Activated CD4-positive, alpha-beta memory T cell treated with anti-CD3 and anti-CD28 coated beads, Interleukin-2, amount 10 ng/mL, durations not matched to agents 7 days and 5 days (primary cell): ENCODE data around the gene AHNAK. TPM values are rescaled to one million over a fixed set of nuclear protein-coding genes. Genes with fewer than 3 reads are reported as not detected.

Source experiments
- CTCF ChIA-PET: fragments of 350-600 bp; sonication (Branson Sonifier 250); formaldehyde crosslinking; loops from one replicate; lab custom pipeline; 2021; ENCODE audit warnings: antibody characterized with exemption, inconsistent platforms; lab: Charles Lee
- POLR2A ChIA-PET: fragments of 350-600 bp; sonication (Branson Sonifier 250); formaldehyde crosslinking; loops from one replicate; lab custom pipeline; 2021; ENCODE audit warnings: antibody characterized with exemption; lab: Charles Lee
- DNase-seq: peaks from one replicate; pipeline ENCODE4 v3.0.0-alpha.2; 2020
- H3K27ac Mint-ChIP-seq: one replicate; pipeline ENCODE4 v1.8.0; 2021; ENCODE audit warnings: mild to moderate bottlenecking, mixed read lengths
- H3K27me3 Mint-ChIP-seq: one replicate; pipeline ENCODE4 v1.8.0; 2021; ENCODE audit warnings: mixed read lengths
- H3K36me3 Mint-ChIP-seq: one replicate; pipeline ENCODE4 v1.8.0; 2021; ENCODE audit warnings: low read depth, mixed read lengths
- H3K4me1 Mint-ChIP-seq: one replicate; pipeline ENCODE4 v1.8.0; 2021; ENCODE audit warnings: mixed read lengths
- H3K4me3 Mint-ChIP-seq: one replicate; pipeline ENCODE4 v1.8.0; 2021; ENCODE audit warnings: mild to moderate bottlenecking, mixed read lengths
- H3K9me3 Mint-ChIP-seq: one replicate; pipeline ENCODE4 v1.8.0; 2021; ENCODE audit warnings: mixed read lengths
- total RNA-seq, 2 experiments: library from RNA; stranded (reverse); gene quantifications; one replicate each; pipeline ENCODE4 v1.2.3, GENCODE V29; 2021

Gene AHNAK
- total RNA-seq, 2 experiments from 2014 or later = 323 to 360 TPM

DNA sequence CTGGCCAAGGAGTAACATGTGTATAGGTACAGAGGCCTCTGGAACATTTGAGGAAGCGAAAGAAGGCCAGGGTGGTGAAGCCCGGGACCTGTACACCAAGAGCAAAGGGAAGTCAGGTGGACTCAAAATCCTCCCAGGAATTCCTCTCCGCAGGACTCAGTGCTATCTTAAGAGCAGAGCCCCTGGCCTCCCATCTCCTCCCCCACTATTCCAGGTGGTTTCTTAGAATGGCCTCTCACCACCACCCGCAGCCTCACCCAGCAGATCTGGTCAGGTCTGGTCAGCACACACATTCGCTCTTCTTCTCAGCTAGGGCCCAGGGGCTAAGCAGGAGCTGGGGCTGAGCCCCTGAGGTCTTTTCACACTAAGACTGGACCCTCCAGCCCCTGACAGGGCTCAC is 68.7 kb downstream of the AHNAK start:
- POLR2A ChIA-PET = no interaction called here
- no peak for DNase-seq
- H3K27me3 Mint-ChIP-seq = no peaks in the 10 kb centered on the region
- H3K9me3 Mint-ChIP-seq = no peaks in the 10 kb centered on the region
- H3K36me3 Mint-ChIP-seq = no peaks in the 10 kb centered on the region
- H3K4me3 Mint-ChIP-seq = no peak overlapping the region
- no peak overlapping the region for H3K27ac Mint-ChIP-seq
- CTCF ChIA-PET = no interaction called here
- no peaks in the 10 kb centered on the region for H3K4me1 Mint-ChIP-seq

DNA sequence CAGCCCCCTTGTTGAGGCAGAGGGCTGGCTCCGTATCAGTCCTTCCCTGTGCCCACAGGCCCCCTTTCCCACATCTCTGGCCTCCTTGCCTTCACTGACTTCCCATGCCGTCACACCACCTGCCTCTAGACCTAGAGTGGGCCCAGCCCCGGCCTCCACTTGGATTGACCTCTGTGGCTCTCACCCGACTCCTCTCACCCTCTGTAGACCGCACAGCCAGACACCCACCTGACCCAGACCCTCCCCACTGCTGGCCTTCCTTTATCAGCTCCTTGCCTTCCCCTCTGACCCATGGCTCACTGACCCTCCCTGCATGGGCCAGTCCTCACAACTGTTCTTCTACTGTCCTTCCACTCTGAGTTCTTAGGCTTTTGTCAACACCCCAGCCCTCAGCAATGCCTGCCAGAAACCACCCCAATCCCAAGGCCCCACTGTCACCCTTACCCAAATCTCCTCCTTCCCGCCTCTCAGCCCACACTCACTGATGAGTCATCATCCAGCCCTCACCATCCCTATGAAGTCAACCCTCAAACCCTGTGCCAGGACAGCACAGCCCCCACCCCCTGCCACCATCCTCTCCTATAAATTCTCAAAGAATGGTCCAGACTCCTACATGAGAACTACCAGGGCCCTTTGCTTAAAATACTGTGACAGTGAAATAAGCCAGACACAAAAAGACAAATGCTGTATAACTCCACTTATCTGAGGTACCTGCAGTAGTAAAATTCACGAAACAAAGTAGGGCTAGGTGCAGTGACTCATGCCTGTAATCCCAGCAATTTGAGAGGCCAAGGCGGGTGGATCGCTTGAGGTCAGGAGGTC is 74.3 kb downstream of the AHNAK start:
- ChIA-PET CTCF (interaction anchor here (0.7 to 0.9 kb wide), 2 partner anchors 10 to 30 kb away, joined by 4 to 6 read pairs; no protein-coding TSS in a partner anchor), POLR2A (no interaction called here)
- Mint-ChIP-seq H3K27me3 (no peaks in the 10 kb centered on the region), H3K36me3 (no peaks in the 10 kb centered on the region), H3K9me3 (no peaks in the 10 kb centered on the region), H3K4me1 (peaks cover 7% of the 10 kb centered on the region), H3K4me3 (no peak overlapping the region), H3K27ac (peak overlapping the region; percentile 36)
- DNase-seq = no peak

- Mint-ChIP-seq H3K9me3 (no peaks in the 10 kb centered on the region), H3K27me3 (no peaks in the 10 kb centered on the region), H3K4me1 (peaks cover 7% of the 10 kb centered on the region), H3K27ac (no peak overlapping the region), H3K36me3 (no peaks in the 10 kb centered on the region), H3K4me3 (no peak overlapping the region)
- no peak for DNase-seq
- ChIA-PET CTCF (no interaction called here), POLR2A (no interaction called here)
These were observed 75.0 kb downstream of the AHNAK start for GRCh38 chr11:62471603-62472002.

- H3K9me3 Mint-ChIP-seq = no peaks in the 10 kb centered on the region
- no peak overlapping the region for H3K27ac Mint-ChIP-seq
- ChIA-PET POLR2A (no interaction called here), CTCF (no interaction called here)
- no peaks in the 10 kb centered on the region for H3K27me3 Mint-ChIP-seq
- no peak for DNase-seq
- H3K36me3 Mint-ChIP-seq = no peaks in the 10 kb centered on the region
- no peak overlapping the region for H3K4me3 Mint-ChIP-seq
- peaks cover 14% of the 10 kb centered on the region for H3K4me1 Mint-ChIP-seq
These were observed 78.0 kb downstream of the AHNAK start for GRCh38 chr11:62468577-62468976.

GRCh38 chr11:62466444-62466843 is 80.2 kb downstream of the AHNAK start:
- no peak overlapping the region for H3K4me3 Mint-ChIP-seq
- H3K27ac Mint-ChIP-seq = no peak overlapping the region
- ChIA-PET CTCF (interaction anchor here (1.1 to 1.5 kb wide), 3 partner anchors 42 to 77 kb away, joined by 3 to 7 read pairs (median 4); no protein-coding TSS in a partner anchor), POLR2A (interaction anchor here (0.7 to 1.1 kb wide), 2 partner anchors 39 to 1571 kb away, joined by 3 read pairs; no protein-coding TSS in a partner anchor)
- H3K27me3 Mint-ChIP-seq = peaks cover 3% of the 10 kb centered on the region
- no peaks in the 10 kb centered on the region for H3K9me3 Mint-ChIP-seq
- DNase-seq = no peak
- no peaks in the 10 kb centered on the region for H3K36me3 Mint-ChIP-seq
- H3K4me1 Mint-ChIP-seq = peaks cover 23% of the 10 kb centered on the region

DNA sequence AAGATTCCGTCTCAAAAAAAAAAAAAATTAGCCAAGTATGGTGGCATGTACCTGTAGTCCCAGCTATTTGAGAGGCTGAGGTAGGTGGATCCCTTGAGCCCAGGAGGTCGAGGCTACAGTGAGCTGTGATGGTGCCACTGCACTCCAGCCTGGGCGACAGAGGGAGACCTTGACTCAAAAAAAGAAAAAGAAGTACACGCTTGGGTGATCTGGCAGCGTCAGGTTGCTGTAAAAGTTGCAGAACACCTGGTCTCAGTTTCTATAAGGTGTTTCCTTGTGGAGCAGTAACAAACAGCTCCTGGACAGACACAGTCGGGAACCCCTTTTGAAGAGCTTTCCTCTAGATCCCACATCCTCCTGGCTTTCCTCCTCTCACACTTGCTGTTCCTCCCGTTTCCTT is 82.0 kb downstream of the AHNAK start:
- H3K9me3 Mint-ChIP-seq = no peaks in the 10 kb centered on the region
- H3K4me3 Mint-ChIP-seq = no peak overlapping the region
- H3K36me3 Mint-ChIP-seq = no peaks in the 10 kb centered on the region
- no peak for DNase-seq
- CTCF ChIA-PET = interaction anchor here (0.7 to 1.2 kb wide), 2 partner anchors 40 to 78 kb away, joined by 3 read pairs; no protein-coding TSS in a partner anchor
- peaks cover 23% of the 10 kb centered on the region for H3K4me1 Mint-ChIP-seq
- H3K27ac Mint-ChIP-seq = no peak overlapping the region
- POLR2A ChIA-PET = interaction anchor here (0.6 kb wide), 1 partner anchor 276 kb away, joined by 3 read pairs; no protein-coding TSS in a partner anchor
- peaks cover 3% of the 10 kb centered on the region for H3K27me3 Mint-ChIP-seq

- CTCF ChIA-PET = interaction anchor here (1.5 kb wide), 1 partner anchor 36 kb away, joined by 3 read pairs; no protein-coding TSS in a partner anchor
These were observed 83.5 kb downstream of the AHNAK start for GRCh38 chr11:62463121-62463542.

GRCh38 chr11:62462508-62462892 is 84.1 kb downstream of the AHNAK start:
- peak overlapping the region; percentile 63 for H3K27ac Mint-ChIP-seq
- no peaks in the 10 kb centered on the region for H3K9me3 Mint-ChIP-seq
- H3K27me3 Mint-ChIP-seq = peaks cover 3% of the 10 kb centered on the region
- ChIA-PET POLR2A (interaction anchor here (1.3 to 2.7 kb wide), 2 partner anchors 35 to 83 kb away, joined by 5 to 20 read pairs; no protein-coding TSS in a partner anchor), CTCF (interaction anchor here (0.6 to 1.6 kb wide), 5 partner anchors 10 to 81 kb away, joined by 3 to 13 read pairs (median 3); no protein-coding TSS in a partner anchor)
- H3K4me1 Mint-ChIP-seq = peaks cover 23% of the 10 kb centered on the region
- peak overlapping the region; percentile 24 for H3K4me3 Mint-ChIP-seq
- DNase-seq = no peak
- H3K36me3 Mint-ChIP-seq = no peaks in the 10 kb centered on the region

More at GRCh38 chr11:62463121-62463542, 83.5 kb downstream of the AHNAK start:
- peak overlapping the region; percentile 81 for H3K27ac Mint-ChIP-seq
- peaks cover 3% of the 10 kb centered on the region for H3K27me3 Mint-ChIP-seq
- DNase-seq = peak; percentile 48
- no peaks in the 10 kb centered on the region for H3K9me3 Mint-ChIP-seq
- no peaks in the 10 kb centered on the region for H3K36me3 Mint-ChIP-seq
- H3K4me3 Mint-ChIP-seq = peak overlapping the region; percentile 61
- POLR2A ChIA-PET = interaction anchor here (0.5 to 2.7 kb wide), 2 partner anchors 30 to 36 kb away, joined by 4 to 20 read pairs; no protein-coding TSS in a partner anchor
- peaks cover 23% of the 10 kb centered on the region for H3K4me1 Mint-ChIP-seq

- H3K4me3 Mint-ChIP-seq = peak overlapping the region; percentile 24
- CTCF ChIA-PET = interaction anchor here (0.6 to 1.6 kb wide), 6 partner anchors 11 to 81 kb away, joined by 3 to 13 read pairs (median 3); no protein-coding TSS in a partner anchor
- H3K36me3 Mint-ChIP-seq = no peaks in the 10 kb centered on the region
- DNase-seq = peak; percentile 17
- H3K9me3 Mint-ChIP-seq = no peaks in the 10 kb centered on the region
- H3K4me1 Mint-ChIP-seq = peaks cover 23% of the 10 kb centered on the region
- POLR2A ChIA-PET = interaction anchor here (0.7 to 2.7 kb wide), 3 partner anchors 35 to 101 kb away, joined by 3 to 20 read pairs (median 5); no protein-coding TSS in a partner anchor
- H3K27me3 Mint-ChIP-seq = peaks cover 3% of the 10 kb centered on the region
- H3K27ac Mint-ChIP-seq = peak overlapping the region; percentile 63
These were observed 84.7 kb downstream of the AHNAK start for GRCh38 chr11:62461740-62462507.

GRCh38 chr11:62459080-62459479 is 87.5 kb downstream of the AHNAK start:
- no peaks in the 10 kb centered on the region for H3K36me3 Mint-ChIP-seq
- H3K27ac Mint-ChIP-seq = no peak overlapping the region
- H3K27me3 Mint-ChIP-seq = peaks cover 3% of the 10 kb centered on the region
- H3K9me3 Mint-ChIP-seq = no peaks in the 10 kb centered on the region
- POLR2A ChIA-PET = no interaction called here
- no peak overlapping the region for H3K4me3 Mint-ChIP-seq
- H3K4me1 Mint-ChIP-seq = peaks cover 19% of the 10 kb centered on the region
- no peak for DNase-seq
- CTCF ChIA-PET = interaction anchor here (1.9 kb wide), 1 partner anchor 34 kb away, joined by 6 read pairs; no protein-coding TSS in a partner anchor

DNA sequence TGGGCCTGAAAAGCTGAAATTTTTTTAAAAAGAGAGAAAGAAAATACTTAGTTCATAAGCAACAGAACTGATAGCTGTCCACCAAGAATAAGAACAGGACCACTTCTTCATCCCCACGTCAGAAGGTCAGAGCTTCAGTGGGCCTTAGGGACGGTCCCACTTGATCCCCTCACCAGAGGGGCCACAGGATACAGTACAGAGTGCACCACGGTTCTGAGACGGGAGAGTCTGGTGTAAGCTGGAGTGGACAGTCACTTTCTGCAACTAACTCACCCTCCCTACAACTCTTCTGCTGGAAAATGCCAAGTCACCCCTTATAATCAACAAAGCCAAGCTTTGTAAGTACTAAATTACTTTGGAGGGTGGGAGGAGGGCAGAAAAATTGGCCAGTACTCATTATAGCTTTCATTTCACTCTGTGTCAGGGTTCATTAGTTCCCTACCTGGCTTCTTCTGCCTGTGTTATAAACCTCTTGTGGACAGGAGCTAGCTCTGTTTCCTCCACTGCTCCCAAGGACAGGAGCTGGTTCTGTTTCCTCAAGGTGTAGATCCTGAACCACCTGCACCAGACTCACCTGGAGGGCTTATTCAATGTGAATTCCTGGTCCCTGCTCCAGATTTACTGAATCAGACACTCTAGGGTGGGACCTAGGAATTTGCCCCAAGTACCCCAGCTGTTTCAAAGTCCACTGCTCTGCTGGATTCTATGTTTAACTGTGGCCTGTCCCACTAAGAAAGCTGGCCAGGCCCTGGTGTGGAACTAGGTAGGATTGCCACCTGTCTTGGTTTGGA is 88.2 kb downstream of the AHNAK start:
- no peaks in the 10 kb centered on the region for H3K9me3 Mint-ChIP-seq
- ChIA-PET POLR2A (no interaction called here), CTCF (interaction anchor here (0.8 to 1.9 kb wide), 4 partner anchors 10 to 77 kb away, joined by 3 to 6 read pairs (median 4); no protein-coding TSS in a partner anchor)
- H3K36me3 Mint-ChIP-seq = no peaks in the 10 kb centered on the region
- DNase-seq = no peak
- H3K27ac Mint-ChIP-seq = no peak overlapping the region
- peaks cover 2% of the 10 kb centered on the region for H3K27me3 Mint-ChIP-seq
- no peak overlapping the region for H3K4me3 Mint-ChIP-seq
- H3K4me1 Mint-ChIP-seq = peaks cover 14% of the 10 kb centered on the region

DNA sequence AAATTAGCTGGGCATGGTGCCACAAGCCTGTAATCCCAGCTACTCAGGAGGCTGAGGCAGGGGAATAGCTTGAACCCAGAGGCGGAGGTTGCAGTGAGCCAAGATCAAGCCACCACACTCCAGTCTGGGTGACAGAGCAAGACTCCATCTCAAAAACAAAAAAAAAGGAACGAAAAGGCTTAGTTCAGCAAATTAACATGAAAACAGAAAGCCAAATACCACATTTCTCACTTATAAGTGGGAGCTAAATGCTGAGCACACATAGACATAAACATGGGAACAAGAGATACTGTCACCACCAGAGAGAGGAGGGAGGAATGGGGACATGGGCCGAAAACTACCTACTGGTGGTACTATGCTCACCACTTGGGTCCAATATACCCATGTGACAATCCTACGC is 89.1 kb downstream of the AHNAK start:
- H3K4me3 Mint-ChIP-seq = no peak overlapping the region
- H3K27ac Mint-ChIP-seq = no peak overlapping the region
- POLR2A ChIA-PET = no interaction called here
- no peaks in the 10 kb centered on the region for H3K9me3 Mint-ChIP-seq
- H3K27me3 Mint-ChIP-seq = no peaks in the 10 kb centered on the region
- H3K36me3 Mint-ChIP-seq = no peaks in the 10 kb centered on the region
- CTCF ChIA-PET = interaction anchor here (0.7 to 1.5 kb wide), 4 partner anchors 9 to 33 kb away, joined by 3 to 5 read pairs (median 3); no protein-coding TSS in a partner anchor
- peaks cover 8% of the 10 kb centered on the region for H3K4me1 Mint-ChIP-seq
- no peak for DNase-seq
